ENCODE results near the gene NCR2. TPM values are rescaled to one million over a fixed set of nuclear protein-coding genes. Genes with fewer than 3 reads are reported as not detected.
"Not testable (repeated sequence)": the region's sequence is repeated elsewhere in the genome, so short reads cannot be mapped to it uniquely, and the experiment has no call there.

The NCR2 gene, protein sequence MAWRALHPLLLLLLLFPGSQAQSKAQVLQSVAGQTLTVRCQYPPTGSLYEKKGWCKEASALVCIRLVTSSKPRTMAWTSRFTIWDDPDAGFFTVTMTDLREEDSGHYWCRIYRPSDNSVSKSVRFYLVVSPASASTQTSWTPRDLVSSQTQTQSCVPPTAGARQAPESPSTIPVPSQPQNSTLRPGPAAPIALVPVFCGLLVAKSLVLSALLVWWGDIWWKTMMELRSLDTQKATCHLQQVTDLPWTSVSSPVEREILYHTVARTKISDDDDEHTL
- not detected in 2 replicates for total RNA-seq (2014; rRNA removed; shearing (Covaris generic))

DNA sequence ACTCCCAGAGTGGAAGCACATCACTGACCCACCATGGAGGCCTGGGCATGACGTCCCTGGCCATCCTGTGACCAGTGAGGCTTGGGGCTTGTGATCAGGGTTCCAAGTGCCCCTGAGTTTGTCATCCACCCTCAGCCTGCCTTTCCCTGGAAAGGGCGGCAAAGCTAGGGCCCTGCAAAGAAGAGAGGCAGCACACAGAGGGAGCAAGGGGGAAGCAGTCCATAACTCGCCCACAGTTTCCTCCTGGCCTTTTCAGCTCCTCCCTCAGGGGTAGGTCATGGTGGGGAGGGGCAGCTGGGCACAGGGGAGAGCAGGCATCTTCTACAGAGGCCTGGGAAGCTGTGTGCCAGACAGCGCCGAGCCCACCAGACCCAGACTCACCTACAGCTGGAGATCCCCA, at the start of gene NCR2:
NCR2 (plus strand) TSS at position 313 of the 400 bp plus-strand sequence. CDS start 269 bp downstream, outside the sequence.
- DNase-seq (ENCODE audit: low read depth): no peak

DNA sequence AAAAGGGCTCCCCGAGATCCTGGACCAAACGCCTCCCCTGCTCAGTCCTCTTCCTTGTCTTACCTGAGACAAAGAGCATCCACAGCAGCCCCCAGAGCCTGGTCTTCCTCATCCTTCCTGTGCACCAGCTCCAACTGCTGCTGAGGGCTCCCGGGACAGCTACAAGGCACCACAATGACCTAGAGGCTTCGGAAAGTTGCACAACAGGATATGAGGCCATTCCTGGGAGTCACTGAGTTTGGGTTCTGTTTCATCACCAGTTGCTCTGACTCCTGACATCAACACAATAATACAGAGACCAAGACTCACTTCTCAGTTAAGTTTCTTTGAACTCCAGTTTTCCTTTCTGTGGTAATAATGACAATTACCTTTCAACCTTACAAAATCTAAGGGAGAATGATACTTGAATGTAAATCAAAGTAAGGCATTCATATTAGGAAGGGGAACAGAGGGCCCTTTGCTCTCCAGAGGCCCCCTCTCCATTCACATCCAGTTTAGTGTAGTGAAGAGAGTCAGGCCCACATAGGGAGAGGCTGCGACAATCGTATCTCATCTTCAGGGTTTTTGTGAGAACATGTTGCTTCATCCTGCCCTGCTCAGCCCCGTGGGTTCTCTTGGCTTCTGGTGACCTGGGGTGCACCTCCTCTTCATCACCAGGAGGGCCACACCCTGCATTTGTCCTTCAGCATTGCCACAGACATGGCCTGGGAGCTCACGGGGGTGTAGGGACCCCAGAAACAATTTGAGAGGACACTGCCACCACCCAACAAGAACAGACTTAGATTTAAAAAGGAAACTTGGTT, 48.7 kb upstream of the NCR2 start, which contains the start of gene TREM1:
TREM1 (minus strand) TSS at position 139 of the 803 bp plus-strand sequence; CDS start at position 112, 27 bp downstream.
- DNase-seq (ENCODE audit: low read depth): peak; percentile 63

DNA sequence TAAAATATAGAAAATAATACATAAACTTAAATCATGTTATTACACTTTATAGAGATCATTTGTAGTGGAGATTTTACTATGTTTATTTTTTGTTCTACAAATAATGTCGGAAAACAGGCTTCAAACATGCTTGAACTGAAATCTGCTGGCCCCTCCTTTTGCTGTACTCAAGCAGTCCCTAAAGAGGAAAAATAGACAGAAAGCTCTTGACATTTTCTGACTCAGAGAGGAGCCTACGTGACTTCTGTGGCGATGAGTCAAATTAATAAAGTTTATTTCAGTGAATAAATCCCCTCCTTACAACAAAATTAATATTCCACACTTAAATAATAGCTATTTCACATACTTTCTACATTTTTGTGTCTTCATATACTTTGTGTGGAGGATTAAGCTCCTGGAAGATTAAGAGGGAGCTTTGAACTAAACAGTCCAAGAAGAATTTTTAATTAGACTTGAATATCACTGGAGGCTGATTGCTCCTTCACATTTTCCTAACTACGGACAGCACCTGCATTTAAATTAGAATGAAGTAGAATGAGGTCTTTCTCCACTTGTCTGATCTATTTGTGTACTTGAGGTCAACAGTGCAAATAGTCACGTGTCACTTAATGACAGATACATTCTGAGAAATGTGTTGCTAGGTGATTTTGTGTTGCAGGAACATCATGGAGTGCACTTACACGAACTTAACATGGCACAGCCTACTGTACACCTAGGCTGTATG, 47.2 kb upstream of the NCR2 start:
- DNase-seq (ENCODE audit: low read depth): peak; percentile 22

DNA sequence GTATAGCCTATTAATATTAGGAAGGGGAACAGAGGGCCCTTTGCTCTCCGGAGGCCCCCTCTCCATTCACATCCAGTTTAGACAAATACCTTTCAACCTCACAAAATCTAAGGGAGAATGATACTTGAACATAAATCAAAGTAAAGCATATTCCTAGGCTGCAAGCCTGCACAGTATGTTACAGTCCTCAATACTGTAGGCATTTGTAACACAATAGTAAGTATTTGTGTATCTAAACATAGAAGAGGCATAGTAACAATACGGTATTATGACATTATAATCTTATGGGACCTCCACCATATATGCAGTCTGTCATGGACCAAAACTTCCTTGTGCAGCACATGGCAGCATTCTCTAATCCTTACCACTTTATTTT, 46.7 kb upstream of the NCR2 start:
- DNase-seq (ENCODE audit: low read depth): no peak

DNA sequence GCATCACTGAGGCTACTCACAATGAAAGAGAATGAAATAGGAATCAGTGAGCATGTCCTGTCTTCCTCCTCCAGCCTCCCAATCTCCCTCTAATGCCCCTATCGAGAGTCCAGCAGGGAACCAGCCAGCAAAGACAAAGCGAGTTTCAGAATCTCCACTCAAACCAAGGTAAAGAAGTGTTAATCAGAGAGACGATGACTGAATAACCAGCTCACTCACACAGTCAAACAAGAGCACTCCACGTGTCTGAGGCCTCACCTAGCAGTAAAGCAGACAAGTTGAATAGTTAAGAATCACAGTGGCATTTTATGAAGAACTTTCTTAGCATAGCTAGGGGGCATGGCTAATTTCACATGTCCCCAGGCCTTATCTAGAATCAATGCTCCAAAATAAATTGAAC, 45.6 kb upstream of the NCR2 start:
- no peak for DNase-seq (ENCODE audit: low read depth)

DNA sequence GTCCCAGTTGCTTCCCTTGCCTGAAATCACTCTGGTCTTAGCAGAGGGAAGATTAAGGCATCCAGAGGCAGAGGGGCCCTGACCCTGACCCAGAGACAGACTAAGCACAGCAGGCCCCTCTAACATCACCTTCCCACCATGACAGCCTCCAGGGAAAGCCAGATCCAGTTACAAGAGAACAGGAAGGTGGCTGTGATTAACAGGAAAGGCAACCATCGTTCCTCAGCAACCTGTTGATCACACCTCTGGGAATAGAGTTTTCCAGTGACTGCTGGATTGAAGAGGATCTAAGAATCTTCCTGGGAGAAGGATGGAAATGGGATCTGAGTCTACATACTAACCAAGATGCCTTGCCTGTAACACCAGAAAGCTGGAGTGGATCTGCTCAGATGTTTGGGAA, 43.7 kb upstream of the NCR2 start:
- no peak for DNase-seq (ENCODE audit: low read depth)

DNA sequence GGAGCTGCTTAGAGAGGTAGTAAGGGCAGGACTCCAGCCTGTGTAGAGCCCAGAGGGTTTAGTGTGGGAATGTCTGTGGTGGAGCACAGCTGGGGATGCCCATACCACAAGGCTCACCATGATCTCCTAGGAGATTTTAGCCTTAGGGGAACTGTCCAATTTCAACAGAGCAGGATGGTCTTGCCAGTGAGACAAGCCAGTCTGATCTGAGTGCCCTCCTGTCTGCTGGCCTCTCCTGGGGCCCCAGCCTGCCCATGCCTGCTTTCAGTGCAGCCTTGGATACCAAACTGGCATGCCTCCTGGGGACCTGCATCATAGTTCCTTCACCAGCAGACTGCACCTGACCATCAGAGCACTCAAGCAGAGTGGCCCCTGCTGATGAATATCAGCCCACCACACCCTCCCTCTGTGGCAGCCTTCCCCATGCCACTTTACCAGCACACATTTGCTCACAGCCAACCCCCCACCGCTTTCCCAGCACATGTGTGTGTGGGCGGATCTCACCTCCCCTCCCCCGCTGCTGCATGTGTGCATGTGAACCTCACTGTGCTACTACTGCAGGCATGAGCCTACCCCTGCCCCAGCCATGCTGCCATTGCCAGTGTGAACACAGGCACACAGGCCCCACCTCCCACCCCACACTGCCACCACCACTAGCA, 41.1 kb upstream of the NCR2 start:
- DNase-seq (ENCODE audit: low read depth): no peak

DNA sequence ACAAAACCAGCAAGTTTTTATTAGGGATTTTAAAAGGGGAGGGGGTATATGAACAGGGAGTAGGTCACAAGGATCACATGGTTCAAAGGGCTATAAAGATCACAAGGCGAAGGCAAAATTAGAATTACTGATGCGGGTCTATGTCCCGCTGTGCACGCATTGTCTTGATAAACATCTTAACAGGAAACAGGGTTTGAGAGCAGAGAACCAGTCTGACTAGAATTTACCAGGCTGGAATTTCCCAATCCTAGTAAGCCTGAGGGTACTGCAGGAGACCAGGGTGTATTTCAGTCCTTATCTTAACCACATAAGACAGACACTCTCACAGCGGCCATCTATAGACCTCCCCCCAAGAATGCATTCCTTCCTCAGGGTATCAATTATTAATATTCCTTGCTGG, 38.2 kb upstream of the NCR2 start:
- DNase-seq (ENCODE audit: low read depth): not testable (repeated sequence)

DNA sequence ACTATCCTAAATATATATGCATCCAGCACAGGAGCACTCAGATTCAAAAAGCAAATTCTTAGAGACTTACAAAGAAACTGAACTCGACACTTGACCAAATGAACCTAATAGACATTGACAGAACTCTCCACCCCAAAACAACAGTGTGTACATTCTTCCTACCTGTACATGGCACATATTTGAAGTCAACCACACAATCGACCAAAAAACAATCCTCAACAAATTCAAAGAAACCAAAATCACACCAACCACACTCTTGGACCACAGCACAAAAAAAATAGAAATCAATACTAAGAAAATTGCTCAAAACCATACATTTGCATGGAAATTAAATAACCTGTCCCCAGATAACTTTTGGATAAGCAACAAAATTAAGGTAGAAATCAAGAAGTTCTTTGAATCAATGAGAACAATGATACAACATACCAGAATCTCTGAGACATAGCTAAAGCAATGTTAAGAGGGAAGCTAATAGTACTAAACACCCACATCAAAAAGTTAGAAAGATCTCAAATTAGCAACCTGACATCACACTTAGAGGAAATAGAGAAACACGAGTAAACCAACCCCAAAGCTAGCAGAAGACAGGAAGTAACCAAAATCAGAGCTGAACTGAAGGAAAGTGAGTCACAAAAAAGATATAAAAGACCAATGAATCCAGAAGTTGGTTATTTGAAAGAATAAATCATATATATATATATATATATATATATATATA, 36.5 kb upstream of the NCR2 start:
- DNase-seq (ENCODE audit: low read depth): no peak

DNA sequence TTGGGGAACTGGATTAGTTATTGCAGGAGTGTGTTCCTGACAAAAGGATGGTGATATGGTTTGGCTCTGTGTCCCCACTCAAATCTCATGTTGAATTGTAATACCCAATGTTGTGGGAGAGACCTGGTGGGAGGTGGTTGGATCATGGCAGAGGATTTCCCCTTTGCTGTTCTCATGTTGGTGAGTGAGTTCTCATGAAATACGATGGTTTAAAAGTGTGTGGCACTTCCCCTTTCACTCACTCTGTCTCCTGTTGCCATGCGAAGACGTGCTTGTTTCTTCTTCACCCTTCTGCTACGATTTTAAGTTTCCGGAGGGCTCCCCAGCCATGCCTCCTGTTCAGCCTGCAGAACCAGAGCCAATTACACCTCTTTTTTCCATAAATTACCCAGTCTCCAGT, 32.8 kb upstream of the NCR2 start:
- DNase-seq (ENCODE audit: low read depth): no peak

DNA sequence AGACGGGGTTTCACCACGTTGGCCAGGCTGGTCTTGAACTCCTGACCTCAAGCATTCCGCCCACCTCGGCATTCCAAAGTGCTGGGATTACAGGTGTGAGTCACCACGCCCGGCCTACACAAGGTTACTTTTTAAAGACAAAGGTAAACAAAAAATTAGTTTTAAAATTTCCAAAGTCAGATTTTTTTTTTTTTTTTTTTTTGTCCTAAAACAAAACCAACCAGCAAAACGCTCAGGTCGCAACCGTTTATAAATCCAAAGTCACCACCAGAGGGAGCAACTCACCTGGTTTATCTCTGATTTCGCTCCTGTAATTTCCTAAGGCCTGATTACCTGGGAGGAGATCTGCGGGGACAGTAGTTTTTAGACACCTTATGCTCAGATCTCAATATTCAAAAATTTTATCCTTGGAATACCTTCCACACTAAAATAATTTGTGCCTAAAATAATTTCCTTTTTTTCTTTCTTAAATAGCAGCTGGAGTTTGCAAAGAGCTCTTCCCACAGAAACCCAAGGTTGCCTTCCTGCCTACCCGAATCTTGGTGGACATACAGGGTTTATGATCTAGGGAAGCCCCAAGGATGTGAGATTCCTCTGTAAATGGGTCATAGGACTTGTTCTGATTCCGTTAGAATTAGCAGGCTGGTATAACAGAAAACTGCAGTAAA, 29.1 kb upstream of the NCR2 start:
- peak; percentile 63 for DNase-seq (ENCODE audit: low read depth)

DNA sequence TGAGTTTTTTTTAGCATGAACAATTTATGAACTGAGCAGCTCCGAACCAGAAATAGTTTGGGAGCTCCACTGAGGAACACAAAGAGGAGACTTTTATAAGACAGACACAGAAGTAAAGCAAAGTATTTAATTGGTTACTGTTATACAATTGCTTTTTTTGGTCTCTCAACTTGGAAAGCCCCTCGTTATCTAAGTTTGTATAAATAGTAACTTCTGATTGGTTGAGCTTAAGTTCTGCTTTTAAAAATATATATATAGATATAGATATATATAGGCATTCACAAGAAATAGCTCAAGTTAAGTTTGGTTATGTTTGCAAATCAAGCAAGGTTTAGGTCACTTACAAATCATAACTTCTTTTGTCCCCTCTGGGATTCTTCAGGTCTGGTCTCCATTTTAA, 20.2 kb upstream of the NCR2 start:
- DNase-seq (ENCODE audit: low read depth): no peak

DNA sequence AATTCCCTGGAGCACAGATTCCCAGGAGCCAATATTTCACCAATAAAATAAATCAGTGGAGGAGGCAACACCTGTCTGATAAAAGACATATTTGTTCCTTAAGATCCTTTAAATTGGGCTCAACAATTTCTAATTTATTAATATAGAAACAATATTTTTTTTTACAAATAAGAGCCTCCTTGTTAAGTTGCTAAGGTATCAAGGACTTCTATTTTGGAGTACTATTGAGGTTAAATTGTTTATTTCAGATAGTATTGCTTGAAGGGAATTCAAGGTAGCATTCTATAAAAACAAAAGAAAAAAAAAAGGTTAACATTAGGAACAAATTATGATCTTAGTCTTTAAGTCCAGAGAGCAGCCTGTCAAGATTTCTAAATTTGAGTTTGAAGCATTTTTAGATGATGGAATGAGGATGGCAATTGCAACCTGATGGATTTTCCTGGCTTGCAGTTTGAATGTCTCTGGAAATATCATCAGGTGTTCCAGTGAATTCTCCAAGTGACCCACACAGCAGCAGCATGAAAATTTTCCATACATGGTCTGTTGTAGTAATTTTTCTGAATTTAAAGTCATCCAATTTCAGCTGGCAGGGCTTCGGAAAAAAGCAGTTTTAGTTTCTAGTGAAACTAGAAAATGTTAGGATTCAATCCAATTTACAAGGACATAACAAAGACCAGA, 19.3 kb upstream of the NCR2 start:
- DNase-seq (ENCODE audit: low read depth): no peak

DNA sequence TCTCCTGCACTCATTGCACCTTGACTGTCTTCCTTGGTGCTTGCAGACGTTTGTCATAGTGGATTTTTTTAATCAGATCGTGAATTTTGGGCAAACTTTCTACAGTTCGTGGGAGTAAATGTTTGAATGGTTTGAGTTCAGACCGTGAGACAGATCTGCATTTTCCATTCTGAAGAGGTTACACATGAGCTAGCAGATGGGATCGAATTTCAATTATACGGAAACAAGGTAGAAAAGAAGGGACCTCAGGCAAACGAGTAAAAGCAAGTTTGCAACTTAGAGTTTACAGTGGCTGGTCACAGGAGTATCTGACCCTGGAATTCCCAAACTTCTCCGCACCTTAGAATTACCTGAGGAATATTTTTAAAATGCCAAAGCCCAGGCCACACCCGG, 17.2 kb upstream of the NCR2 start:
- DNase-seq (ENCODE audit: low read depth): no peak

DNA sequence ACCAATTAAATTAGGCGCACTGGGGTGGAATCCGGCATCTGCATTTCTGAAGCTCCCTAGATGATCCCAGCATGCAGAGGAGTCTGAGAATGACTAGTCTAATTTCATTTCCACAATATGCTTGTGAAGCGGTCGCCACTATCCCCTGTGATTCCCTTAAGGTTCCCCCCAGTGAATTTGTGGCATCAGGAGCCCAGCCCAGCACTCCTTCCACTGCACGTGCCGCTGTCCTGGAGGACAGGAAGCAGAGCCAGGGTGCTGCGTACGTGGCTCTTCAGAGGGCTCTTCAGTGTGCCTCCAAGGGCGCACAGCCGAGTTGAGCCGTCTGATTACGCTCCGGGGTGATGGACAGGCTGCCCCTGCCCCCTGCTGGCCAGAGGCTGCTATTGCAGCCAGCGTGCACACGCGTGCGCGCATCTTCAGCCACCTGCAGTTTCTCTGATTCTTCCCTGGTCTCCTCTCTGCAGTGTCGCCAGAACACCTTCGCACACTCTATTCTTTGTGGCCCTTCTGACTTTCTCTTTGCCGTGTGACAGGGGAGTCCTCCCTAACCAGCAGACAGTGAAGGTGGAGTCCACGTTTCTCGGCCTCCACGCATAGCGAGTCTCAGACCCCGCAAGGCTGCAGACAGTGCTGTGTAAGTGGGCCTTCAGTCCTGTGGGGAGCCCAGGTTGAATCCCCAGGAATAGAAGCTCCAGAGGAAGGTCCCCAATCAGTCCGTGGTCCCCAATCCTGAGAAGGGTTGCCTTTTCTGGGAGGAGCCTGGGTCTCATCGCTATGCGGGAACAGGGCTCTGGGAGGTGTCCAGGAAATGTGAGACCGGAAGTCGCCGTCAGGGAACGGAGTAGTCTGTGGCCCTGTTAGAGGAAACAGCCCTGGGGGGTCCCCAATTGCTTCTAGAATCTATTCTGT, 16.5 kb upstream of the NCR2 start:
- DNase-seq (ENCODE audit: low read depth): peak; percentile 77

DNA sequence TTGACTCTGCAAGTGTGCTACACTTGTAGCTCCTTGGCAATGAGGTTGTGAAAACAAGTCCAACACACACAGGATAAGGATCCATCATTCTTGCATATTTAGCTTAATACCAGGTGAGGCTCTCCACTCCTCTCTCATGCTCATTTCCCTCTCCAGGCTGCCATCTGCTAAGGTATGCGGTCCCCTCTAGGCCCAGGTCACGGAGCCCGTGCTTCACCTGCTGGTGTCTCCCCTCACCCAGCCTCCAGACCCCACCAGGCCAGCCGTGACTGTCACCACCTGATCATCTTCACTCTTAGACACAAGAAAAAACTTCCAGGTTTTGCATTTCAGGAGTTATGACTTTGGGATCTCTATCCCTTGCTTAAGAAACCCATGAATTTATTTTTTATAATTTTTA, 14.2 kb upstream of the NCR2 start:
- DNase-seq (ENCODE audit: low read depth): no peak

DNA sequence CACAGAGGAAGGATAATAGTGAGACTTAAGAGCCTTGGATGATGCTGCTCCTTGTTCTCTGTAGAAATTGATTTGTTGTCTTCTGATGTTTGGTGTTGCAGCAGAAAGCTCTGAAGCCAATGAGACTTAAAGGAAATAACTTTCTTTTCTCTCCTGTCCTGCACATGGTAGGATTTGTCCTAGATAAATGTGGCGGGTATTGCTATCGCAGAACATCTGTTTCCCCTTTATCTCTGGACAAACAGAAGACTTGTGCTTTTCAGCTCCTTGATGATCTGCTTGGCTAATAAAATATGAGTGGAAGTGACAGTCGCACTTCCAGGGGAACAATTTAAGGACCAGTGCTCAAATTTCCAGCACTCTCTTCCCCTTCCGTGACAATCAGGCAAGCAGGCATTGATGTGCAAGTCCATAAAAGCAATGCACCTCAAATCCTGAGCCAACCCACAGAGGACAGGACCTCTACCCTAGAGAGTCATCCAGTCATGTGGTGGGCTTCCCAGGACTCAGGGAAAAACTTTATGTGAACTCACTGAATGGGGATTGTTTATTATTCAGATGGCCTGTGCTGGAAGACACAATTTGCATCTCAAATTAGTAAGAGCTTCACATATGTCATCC, 9.9 kb upstream of the NCR2 start:
- no peak for DNase-seq (ENCODE audit: low read depth)

DNA sequence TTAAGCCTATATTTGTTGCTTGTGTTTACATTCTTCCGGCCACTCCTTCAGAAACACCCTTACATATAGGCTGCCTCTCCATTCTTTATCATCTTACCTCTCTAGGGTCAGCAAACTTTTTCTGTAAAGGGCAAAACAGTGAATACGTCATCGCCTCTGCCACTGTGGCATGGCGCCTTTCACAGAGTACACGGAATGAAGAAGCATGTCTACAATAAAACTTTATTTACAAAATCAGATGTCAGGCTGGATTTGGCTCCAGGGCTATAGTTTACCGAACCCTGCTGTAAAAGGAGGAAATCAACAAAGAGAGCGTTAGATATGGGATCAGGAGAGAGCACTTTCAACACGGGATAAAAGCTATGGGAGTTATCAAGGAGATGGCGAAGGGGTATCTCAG, 9.3 kb upstream of the NCR2 start:
- DNase-seq (ENCODE audit: low read depth): no peak

DNA sequence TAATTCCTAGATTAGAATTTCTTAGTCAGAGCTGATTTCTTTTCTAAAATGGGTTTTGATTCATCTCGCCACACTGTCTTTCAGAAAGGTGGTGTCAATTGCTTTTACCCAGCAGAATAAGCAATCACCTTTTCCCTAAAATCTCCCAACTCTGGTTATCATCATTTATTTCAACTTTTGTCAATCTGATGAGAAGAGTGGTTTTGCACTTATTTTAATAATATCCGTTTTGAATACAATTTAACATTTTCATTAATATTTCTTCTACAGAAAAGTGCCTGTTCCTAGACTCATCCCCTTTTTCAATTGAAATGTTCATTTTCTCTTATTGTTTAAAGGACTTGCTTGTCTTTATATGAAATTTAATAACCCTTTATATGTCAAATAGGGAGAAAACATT, 8.2 kb upstream of the NCR2 start:
- no peak for DNase-seq (ENCODE audit: low read depth)

Data from M059J (cell line).